ENCODE results near the gene CLRN2. TPM values are rescaled to one million over a fixed set of nuclear protein-coding genes. Genes with fewer than 3 reads are reported as not detected.
A peak's percentile ranks its signal among the peaks of the same experiment; 100 is the strongest.

The CLRN2 gene
- total RNA-seq, 4 donors from 2014 or later, result not detected

DNA sequence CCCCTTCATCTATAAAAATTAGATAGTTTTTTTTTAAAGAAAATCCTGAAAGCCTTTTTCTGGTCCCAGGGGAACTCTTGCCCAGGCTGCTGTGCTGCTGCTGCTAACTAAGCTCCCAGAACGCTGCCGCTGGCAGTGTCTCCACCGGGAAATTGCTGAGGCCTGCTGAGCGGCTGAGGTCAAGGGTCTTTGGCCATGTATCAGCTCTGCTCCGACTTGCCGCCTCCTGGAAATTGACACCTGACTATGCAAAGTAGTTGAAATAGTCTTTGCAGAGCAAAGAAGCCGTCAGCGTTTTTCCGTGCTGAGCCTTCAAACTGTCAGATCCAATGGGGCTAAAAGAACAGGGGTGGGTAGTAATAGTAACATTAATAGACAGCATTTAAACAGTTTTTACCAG is 3.9 kb upstream of the CLRN2 start:
- peak overlapping the region; percentile 82 to 95 for H3K4me3 ChIP-seq
- H3K27me3 ChIP-seq, result no peaks in the 10 kb centered on the region
- peaks cover 0 to 27% of the 10 kb centered on the region in 2 donors for H3K36me3 ChIP-seq
- H3K9me3 ChIP-seq, result no peaks in the 10 kb centered on the region
- WGBS, 2 donors (ENCODE audit: low coverage in 1 of 2), result 4 to 11% methylated on average over 5 to 8 of the region's 9 CpGs
- ATAC-seq, result no peak
- TF ChIP-seq POLR2AphosphoS5 (IDR thresholded peaks at IDR 0.05), result no peak
- no peak for TF ChIP-seq EP300 (IDR thresholded peaks at IDR 0.05)
- TF ChIP-seq POLR2A (IDR thresholded peaks at IDR 0.05), result no peak
- TF ChIP-seq CTCF (IDR thresholded peaks at IDR 0.05), result no peak
- H3K4me1 ChIP-seq, result peaks cover 3 to 29% (median 14%) of the 10 kb centered on the region in 3 donors
- peak overlapping the region; percentile 48 to 90 (median 86) for H3K27ac ChIP-seq

DNA sequence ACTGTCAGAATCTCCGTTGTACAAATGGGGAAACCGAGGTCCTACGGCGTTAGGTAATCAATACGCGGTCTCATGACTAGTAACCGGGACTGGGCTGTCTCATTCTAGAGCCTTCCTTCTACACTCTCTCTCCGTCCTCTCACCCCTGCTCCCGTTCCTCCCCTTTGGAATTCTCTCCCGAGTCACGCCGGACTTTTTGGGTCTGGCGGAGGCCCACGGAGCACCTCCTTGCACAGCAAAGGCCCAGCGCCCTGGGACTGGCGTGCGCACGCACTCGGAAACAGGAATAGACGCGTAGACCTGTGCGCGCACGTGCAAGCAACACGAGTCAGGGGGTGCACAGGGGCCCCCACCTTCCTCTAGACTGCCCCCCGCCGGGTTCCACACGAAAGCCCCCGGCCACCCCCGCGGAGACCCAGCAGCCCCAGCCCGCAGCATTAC is 3.4 kb upstream of the CLRN2 start:
- H3K36me3 ChIP-seq, result peaks cover 0 to 22% of the 10 kb centered on the region in 2 donors
- peak; percentile 75 for ATAC-seq
- WGBS, 2 donors (ENCODE audit: low coverage in 1 of 2), result 0 to 6% methylated on average over 6 to 12 of the region's 32 CpGs
- TF ChIP-seq EP300 (IDR thresholded peaks at IDR 0.05) (no peak), POLR2A (IDR thresholded peaks at IDR 0.05) (no peak), POLR2AphosphoS5 (IDR thresholded peaks at IDR 0.05) (no peak), CTCF (IDR thresholded peaks at IDR 0.05) (no peak)
- peaks cover 3 to 29% (median 14%) of the 10 kb centered on the region in 3 donors for H3K4me1 ChIP-seq
- H3K4me3 ChIP-seq, result peak overlapping the region; percentile 82 to 95
- no peaks in the 10 kb centered on the region for H3K27me3 ChIP-seq
- H3K9me3 ChIP-seq, result no peaks in the 10 kb centered on the region
- H3K27ac ChIP-seq, result peak overlapping the region; percentile 48 to 90 (median 86)

- Histone ChIP-seq H3K27ac (peak within 1 kb of the TSS; percentile 48 to 90 (median 86)), H3K9me3 (no peaks in the 10 kb centered on the region), H3K27me3 (peaks cover 4% of the 10 kb centered on the region), H3K4me1 (peaks cover 3 to 29% (median 14%) of the 10 kb centered on the region in 3 donors), H3K4me3 (peak within 1 kb of the TSS; percentile 82 to 95), H3K36me3 (peaks cover 0 to 17% of the 10 kb centered on the region in 2 donors)
- ATAC-seq, result peak; percentile 90
- TF ChIP-seq EP300 (IDR thresholded peaks at IDR 0.05), result no peak
- TF ChIP-seq CTCF (IDR thresholded peaks at IDR 0.05), result peak; percentile 12 to 52 (median 48)
- peak in 1 of 2 donors; percentile 23 for TF ChIP-seq POLR2A (IDR thresholded peaks at IDR 0.05)
- TF ChIP-seq POLR2AphosphoS5 (IDR thresholded peaks at IDR 0.05), result no peak
- WGBS, 2 donors (ENCODE audit: low coverage in 1 of 2), result 1 to 6% methylated on average over 7 to 10 of the region's 65 CpGs
These were observed 2.8 kb upstream of the CLRN2 start, which contains the start of gene QDPR for GRCh38 chr4:17511950-17512795. Gene QDPR (minus strand): TSS chr4:17512090. CDS start chr4:17512054, 36 bp downstream.

- Histone ChIP-seq H3K36me3 (peaks cover 0 to 8% of the 10 kb centered on the region in 2 donors), H3K9me3 (no peaks in the 10 kb centered on the region), H3K4me3 (no peak overlapping the region), H3K27me3 (peaks cover 8% of the 10 kb centered on the region), H3K4me1 (peaks cover 3 to 29% (median 14%) of the 10 kb centered on the region in 3 donors), H3K27ac (peak overlapping the region in 3 of 4 donors; percentile 85 to 90 (median 86))
- ATAC-seq, result no peak
- no peak for TF ChIP-seq CTCF (IDR thresholded peaks at IDR 0.05)
- TF ChIP-seq EP300 (IDR thresholded peaks at IDR 0.05), result no peak
- WGBS, 2 donors (ENCODE audit: low coverage in 1 of 2), result 93 to 96% methylated on average over 3 to 5 of the region's 5 CpGs
These were observed 1.8 kb upstream of the CLRN2 start for GRCh38 chr4:17512973-17513665.
